Amygdala (tissue), 56 donors: ENCODE results near the gene ARMC9.
"Not testable (repeated sequence)": the region's sequence is repeated elsewhere in the genome, so short reads cannot be mapped to it uniquely, and the experiment has no call there.

Experiments
- DNase-seq, 56 donors: peaks; one replicate each; lab custom pipeline; 2025; lab: John Stamatoyannopoulos, UW

ARMC9 gene

DNA sequence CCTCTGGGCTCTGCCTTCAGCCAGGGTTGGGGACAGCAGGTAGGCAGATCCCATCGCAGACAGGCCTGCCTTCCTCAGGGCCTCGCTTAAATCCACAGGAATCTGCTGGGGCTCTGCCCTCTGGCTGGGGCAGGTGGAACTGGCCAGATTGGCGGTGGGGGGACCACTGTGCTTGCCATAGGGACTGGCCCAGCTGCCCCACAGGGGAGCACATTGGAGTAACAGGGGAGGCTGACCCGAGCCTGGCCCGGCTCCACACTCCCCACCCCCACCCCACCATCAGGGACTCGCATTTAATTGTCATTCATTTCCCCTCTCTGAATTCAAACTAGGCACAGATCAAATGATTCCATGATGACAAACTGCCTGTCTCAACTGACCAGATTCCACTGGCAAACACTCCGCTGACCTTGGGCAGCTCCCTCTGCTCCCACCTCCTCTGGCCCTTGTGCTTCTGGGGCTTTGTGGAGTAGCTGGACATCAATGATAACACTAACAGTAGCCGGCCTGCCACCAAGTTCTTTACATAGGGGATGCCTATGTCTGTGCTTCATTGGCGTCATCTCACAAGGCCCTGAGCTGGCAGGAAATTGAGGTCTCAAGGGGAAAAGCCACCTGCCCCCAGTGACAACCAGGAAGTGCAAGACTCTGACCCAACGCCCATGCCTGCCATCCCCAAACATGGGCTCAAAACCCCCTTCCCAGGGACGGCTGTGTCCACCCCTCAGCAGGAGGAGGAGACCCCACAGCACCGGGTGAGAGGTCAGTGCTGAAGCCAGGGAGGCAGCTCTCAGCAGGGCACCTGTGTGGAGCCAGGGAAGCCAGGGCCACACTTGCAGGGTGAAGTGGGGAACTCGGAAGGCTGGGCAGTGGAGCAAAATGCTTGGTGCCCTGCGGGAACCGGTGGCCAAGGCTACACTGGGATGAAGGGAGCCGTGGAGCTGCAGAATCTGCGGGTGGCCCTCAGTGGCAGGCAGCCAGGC lies 195.0 kb downstream of the ARMC9 start:
- DNase-seq = peak in 3 of 56 donors; percentile 10 to 27 (median 19)

DNA sequence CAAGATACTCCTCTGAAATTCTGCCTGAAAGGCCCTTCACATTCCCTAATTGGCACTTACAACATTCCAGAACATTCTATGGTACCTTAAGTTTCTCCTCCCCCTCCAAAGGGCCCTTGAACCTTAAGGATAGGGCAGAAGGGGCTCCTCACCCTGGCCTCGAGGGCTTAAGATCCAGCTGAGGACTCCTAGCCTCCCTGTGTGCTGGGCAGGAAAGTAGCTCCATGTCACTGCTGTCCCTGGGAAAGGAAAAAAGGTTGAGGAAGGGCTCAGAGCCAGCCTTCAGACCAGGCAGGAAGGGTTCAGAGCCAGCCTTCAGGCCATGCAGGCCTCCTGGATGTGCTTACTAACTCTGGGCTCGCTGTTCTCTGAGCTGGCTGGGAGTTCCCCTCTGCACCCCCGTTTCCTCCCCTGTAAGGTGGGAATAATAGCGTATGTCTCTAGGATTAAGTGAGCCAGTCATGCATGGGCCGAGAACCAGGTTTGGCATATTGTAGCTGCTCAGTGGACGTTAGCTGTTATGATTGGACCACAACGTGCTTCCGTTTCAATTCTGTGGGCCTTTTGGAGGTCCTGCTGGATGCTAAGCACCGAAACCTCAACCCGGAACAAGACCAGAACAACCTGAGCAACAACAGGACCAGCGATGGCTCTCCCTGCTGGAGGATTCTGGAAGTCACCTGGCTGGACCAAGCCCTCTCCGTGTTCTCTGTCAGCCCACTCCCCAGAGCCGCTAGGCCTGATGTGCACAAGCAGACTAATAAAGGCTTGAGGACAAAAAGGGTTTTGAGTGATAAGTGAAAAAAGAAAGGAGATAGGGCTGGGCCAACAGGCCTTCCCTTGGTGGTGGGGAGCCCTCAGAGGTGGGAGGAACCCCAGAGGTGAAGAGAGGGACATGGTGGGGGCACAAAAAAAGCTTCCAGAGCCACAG lies 196.0 kb downstream of the ARMC9 start:
- DNase-seq = no peak

DNA sequence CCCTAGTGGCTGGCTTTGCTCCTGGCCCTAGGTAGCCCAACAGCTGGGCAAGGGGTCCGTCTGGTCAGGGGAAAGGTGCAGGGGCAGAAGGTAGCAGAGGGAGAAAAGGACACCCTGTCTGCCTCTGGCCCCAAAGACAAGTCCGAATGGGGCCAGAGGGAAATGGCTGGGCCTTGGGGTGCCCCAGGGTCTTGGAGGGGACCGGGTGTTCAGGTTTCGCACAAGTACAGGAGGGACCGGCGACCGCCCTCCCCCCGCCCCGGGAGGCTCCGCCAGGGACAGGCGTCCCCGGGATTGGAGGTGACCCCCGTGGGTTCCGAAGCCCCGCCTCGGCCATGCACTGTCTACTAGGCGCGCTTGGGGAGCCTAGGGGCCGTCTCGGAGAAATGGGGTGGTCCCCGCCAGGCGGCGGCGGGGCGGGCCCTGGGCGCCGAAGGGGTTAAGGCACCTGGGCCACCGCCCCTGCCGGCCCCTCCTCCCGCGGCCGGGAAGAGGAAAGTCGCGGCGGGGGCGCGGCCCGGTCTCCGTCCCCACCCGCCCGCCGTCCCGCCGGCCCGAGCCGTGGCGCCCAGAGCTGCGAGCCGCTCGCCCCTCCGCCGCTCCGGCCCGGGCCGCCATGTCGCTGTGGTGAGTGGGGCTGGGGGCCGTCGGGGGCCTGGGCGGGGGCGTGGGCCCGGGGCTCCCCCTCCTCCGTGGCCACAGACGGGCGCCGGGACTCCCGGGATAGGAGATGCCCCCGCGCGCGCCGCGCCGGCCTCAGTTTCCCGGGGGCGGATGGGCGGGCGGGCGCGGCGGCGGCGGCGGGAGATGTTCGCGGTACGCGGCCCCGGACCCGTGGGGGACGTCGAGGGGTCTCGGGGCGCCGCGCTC lies 197.0 kb downstream of the ARMC9 start, which contains the start of gene B3GNT7:
B3GNT7 (plus strand) TSS at position 523 of the 870 bp plus-strand sequence; CDS start at position 617, 94 bp downstream.
- DNase-seq = no peak

DNA sequence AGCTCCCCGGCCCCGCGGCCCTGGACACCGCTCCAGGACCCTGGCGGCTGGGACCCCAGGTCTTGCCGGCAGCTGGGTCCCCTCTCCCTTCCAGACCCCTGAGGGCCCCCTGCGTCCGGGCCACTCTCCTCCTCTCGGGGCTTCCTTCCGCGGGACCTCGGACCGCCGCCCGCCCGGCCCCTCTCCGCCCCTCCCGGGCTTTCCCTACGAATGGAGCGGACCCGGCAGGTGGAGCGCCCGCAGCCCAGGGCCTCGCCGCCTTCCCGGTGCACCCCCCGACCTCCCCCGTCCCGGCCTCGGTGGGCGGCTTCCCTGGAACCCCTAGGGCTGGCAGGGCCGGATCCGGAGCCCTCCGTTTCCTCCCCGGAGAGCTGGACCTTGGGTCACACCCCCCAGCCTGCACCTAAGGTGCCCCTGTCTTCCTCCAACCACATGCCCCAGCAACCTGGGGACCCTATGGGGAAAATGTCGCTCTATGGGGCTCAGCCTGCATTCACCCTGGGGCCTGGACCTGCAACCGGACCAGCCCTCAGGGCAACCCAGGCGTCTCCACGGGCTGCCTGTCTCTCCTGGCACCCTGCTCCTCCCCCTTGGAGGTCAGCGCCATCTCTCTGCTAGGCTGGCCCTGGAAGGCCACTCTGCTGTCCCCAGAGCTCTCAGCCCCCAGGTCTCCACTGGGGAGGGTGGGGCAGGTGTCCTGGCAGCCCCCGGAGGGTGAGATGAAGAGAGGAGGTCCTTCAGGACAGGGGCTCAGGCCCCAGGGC lies 197.8 kb downstream of the ARMC9 start:
- no peak for DNase-seq

DNA sequence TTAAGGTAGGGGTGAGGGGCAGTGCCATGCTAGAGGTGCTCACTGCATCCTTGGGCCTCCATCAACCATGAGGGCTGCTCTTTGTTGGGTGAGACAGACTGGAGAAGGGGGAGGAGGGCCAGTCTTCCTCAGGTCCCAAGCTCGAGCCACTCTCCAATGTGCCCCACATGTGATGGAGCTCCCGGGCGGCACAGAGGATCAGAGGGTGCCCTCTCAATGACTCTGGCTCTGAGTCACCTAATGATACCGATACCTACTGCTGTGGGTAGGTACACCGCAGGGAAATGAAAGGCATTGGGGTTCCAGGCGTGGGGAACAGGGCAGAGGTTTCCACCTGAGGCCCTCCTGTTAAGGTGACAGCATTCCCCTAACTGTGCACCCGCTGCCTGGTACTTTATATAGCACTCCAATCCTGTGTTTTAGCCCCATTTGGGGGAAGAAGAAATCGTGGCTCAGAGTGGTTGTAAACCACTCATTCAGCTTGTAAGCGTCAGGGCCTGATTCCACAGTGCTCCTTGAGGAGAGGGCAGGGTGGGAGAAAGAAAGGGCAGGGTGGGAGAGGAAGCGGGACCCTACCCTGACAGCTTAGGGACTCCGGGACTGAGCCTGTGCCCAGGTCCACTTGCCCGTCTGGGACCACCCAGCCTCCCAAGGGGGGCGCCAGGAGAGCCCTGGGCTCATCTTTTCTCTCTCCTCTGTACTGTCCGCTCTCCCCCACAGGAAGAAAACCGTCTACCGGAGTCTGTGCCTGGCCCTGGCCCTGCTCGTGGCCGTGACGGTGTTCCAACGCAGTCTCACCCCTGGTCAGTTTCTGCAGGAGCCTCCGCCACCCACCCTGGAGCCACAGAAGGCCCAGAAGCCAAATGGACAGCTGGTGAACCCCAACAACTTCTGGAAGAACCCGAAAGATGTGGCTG lies 198.8 kb downstream of the ARMC9 start:
- no peak for DNase-seq

DNA sequence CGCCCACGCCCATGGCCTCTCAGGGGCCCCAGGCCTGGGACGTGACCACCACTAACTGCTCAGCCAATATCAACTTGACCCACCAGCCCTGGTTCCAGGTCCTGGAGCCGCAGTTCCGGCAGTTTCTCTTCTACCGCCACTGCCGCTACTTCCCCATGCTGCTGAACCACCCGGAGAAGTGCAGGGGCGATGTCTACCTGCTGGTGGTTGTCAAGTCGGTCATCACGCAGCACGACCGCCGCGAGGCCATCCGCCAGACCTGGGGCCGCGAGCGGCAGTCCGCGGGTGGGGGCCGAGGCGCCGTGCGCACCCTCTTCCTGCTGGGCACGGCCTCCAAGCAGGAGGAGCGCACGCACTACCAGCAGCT lies 199.5 kb downstream of the ARMC9 start:
- DNase-seq = no peak

DNA sequence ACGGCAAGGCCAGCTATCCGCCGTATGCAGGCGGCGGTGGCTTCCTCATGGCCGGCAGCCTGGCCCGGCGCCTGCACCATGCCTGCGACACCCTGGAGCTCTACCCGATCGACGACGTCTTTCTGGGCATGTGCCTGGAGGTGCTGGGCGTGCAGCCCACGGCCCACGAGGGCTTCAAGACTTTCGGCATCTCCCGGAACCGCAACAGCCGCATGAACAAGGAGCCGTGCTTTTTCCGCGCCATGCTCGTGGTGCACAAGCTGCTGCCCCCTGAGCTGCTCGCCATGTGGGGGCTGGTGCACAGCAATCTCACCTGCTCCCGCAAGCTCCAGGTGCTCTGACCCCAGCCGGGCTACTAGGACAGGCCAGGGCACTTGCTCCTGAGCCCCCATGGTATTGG lies 200.2 kb downstream of the ARMC9 start:
- no peak for DNase-seq

DNA sequence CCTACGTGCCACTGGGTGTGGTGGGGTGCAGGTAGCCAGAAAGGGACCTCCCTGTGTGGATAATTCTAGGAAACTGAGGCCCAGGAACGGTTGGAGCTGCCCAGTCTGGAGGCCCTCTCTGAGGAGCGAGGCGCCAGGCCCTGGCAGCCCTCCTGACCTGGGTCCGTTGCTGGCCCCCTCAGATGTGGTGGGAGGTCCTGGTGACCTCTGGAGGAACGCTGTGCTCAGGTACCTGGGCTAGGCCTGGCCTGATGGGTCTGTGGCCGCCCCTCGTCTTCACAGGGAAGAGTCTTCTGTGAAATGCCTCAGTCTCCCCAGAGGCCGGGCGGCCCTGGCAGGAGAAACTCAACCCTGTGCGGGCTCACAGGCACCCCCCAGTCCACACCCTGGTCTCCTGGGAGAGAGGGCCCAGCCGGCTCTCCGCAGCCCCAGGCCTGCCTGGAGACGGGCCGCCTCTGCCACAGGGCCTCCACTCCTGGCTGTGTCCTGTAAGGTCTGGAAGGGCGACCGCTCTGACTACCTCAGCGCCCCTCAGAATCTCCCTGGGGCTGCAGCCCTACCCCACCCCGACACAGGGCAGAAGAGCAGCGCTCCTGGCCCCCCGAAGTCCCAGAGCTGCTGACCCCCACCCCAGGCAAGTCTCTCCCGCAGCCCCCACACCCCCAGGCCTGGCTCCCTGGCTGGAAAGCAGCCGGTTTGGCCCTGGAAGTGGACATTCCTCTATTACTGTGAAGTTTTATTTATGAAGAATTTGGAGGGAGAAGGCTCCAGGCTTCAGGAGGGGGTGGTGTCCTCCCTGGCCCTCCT lies 200.8 kb downstream of the ARMC9 start:
- no peak for DNase-seq

DNA sequence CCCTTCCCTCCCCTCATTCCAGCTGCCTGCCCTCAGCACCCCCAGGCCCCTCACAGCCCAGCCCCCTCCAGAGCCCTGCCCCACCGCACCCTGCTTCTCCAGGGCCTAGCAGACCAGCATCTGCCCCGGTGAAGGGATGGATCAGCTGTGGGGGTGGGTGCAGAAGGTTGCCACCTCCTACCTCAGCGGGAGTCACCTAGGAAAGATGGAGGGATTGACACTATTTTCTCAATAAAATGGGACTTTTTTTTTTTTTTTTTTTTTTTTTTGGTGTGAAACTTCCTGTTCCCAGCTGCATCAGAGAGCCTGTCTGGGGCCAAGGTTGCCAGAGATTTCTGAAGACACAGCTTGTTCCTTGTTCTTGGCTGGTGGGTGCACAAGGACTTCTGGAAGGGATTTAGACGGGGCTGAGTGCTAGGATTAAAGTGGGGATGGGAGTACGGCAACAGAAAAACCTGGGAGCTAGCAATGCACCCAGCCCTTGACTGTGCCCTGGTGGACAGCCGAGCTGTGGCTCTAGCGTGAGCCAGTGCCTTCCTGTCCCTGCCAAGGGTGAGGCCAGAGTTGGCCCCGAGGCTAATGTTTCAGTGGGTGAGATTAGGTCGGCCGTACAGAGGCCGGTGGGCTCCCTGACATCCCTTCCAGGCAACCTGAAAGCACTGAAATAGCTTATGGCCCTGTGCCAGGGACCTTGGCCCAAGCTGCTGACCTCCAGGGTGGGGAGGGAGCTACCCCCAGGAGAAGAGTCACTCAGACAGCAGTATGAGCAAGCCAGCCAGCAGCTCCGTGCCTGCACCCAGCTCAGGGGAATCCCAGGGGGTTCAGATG lies 201.6 kb downstream of the ARMC9 start:
- DNase-seq = peak in 29 of 56 donors; percentile 12 to 68 (median 33)

DNA sequence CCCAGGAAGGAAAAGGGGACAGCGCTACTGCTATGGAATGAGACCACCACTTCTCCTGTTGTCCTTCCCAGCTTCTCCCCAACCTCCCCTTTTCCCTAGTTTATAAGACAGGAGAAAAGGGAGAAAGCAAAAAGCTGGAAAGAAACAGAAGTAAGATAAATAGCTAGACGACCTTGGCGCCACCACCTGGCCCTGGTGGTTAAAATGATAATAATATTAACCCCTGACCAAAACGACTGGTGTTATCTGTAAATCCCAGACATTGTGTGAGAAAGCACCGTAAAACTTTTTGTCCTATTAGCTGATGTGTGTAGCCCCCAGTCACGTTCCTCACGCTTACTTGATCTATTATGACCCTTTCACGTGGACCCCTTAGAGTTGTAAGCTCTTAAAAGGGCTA lies 202.2 kb downstream of the ARMC9 start:
- DNase-seq = not testable (repeated sequence)

DNA sequence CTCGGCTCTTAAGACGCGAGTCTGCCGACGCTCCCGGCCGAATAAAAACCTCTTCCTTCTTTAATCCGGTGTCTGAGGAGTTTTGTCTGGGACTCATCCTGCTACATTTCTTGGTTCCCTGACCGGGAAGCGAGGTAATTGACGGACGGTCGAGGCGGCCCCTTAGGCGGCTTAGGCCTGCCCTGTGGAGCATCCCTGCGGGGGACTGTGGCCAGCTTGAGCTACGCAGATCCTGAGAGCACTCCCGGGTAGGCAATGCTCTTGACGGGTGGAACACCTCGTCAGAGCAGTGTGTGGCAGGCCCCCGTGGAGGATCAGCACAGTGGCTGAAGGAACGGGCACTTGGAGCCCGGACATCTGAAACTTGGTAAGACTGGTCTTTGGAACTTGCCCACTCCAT lies 202.7 kb downstream of the ARMC9 start:
- DNase-seq = not testable (repeated sequence)

DNA sequence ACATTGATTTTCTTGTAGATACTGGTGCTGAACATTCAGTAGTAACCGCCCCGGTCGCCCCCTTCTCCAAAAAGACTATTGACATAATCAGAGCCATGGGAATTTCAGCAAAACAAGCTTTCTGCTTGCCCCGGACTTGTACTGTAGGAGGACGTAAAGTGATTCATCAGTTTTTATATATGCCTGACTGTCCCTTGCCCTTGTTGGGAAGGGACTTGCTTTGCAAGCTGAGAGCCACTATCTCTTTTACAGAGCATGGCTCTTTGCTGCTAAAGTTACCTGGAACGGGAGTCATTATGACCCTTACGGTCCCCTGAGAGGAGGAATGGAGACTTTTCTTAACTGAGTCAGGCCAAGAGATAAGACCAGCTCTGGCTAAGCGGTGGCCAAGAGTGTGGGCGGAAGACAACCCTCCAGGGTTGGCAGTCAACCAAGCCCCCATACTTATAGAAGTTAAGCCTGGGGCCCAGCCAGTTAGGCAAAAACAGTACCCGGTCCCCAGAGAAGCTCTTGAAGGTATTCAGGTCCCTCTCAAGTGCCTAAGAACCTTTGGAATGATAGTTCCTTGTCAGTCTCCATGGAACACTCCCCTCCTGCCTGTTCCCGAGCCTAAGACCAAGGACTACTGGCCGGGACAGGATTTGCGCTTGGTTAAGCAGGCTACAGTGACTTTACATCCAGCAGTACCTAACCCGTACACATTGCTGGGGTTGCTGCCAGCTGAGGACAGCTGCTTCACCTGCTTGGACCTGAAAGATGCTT lies 205.2 kb downstream of the ARMC9 start:
- not testable (repeated sequence) for DNase-seq

DNA sequence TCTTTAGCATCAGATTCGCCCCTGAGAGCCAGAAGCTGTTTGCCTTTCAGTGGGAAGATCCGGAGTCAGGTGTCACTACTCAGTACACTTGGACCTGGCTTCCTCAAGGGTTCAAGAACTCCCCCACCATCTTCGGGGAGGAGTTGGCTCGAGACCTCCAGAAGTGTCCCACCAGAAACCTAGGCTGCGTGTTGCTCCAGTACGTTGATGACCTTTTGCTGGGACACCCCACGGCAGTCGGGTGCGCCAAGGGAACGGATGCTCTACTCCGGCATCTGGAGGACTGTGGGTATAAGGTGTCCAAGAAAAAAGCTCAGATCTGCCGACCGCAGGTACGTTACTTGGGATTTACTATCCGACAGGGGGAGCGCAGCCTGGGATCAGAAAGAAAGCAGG lies 205.8 kb downstream of the ARMC9 start:
- DNase-seq = not testable (repeated sequence)

DNA sequence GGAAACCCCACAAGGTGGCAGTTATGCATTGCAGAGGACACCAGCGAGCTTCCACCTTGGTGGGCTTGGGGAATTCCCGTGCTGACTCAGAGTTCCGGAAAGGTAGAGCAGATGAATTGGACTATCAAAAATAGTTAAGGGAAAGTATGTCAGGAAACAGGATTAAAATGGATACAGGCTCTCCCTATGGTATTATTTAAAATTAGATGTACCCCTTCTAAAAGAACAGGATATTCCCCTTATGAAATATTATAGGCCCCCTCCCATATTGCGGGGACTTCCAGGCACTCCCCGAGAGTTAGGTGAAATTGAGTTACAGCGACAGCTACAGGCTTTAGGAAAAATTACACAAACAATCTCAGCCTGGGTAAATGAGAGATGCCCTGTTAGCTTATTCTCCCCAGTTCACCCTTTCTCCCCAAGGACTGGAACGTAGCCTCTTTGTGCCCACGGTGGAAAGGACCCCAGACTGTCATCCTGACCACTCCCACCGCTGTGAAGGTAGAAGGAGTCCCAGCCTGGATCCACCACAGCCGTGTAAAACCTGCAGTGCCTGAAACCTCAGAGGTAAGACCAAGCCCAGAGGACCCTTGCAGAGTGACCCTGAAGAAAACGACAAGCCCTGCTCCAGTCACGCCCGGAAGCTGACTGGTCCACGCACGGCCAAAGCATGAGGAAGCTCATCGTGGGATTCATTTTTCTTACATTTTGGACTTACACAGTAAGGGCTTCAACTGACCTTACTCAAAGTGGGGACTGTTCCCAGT lies 207.4 kb downstream of the ARMC9 start:
- DNase-seq = not testable (repeated sequence)

DNA sequence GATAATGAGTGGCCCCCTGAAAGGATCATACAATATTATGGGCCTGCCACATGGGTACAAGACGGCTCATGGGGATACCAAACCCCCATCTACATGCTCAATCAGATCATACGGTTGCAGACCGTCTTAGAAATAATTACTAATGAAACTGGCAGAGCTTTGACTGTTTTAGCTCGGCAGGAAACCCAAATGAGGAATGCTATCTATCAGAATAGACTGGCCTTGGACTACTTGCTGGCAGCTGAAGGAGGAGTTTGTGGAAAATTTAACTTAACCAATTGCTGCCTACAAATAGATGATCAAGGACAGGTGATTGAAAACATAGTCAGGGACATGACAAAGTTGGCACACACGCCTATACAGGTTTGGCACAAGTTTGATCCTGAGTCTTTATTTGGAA lies 209.3 kb downstream of the ARMC9 start:
- DNase-seq = not testable (repeated sequence)
